HS-5 (cell line): Measurements from ENCODE around the gene HOXD9.

Source experiments
- DNase-seq: peaks from one replicate; pipeline ENCODE4 v3.0.0-alpha.2; 2012; ENCODE audit warnings: low read depth

Gene HOXD9

DNA sequence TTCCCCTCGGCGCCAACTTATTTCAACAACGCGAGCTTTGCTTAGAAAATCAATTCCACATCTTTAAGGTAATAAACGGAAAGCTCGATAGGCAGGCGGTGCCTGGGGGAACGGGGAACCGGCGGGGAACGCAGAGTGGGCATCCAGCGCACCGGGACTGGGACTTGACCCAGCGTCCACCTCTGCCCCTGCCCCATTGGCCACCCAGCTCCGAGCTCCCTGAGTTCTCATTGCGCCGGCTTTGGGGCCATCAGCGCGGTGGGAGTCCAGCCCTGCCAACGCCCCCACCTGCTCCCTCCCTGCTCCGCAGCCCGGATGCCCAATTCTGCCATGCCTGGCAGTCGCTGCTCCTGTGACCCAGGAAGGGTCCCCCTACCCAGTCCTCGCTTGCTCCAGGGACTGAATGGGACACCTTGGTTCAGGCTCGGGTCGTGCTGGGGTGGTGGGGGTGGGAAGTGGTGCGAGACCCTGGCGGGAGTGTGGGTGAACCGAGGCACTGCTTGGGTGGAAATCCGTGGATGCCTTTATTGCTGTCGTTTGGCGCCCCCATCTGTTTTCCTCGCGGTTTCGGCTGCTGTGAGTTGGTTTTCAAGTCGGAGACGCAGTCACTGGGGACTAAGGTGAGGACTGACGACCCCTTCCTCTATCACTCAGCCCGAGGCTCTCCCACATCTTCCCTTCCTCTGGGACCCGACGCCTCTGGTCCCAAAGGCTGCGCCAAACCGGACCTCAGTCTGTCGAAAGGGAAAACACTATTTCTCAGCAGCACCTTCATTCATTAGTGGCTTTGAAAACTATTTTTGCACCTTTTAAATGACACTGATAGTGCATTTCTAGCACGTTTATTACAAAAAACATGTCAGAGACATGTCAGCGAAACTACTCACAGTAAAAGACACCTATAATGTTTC is 36.4 kb upstream of the HOXD9 start:
- no peak for DNase-seq

DNA sequence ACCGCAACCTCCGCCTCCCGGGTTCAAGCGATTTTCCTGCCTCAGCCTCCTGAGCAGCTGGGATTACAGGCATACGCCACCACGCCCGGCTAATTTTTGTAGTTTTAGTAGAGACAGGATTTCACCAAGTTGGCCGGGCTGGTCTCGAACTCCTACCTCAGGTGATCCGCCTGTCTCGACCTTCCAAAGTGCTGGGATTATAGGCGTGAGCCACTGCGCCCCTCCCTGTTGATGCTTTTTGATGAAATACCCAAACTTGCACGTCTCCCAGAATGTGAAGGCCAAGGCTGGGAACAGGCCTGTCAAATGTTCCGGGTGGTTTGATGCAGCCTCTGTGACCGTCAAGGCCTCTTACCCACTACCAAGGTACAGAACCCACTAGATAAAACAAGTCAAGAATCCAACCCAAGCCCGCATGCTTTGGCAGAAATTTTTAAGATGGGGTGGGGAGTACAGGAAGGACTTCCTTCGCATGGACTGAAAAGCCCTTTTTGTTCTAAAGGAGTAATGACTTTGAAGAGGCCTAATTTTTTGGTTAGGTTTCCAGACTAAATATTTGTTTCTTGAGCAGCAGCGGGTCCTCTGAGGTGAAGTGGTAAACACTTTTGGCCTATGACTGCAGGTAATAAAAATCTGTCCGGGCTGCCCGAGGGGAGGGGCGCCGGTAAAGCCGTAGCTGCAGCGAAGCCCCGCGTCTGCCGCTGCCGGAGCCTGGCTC is 35.0 kb upstream of the HOXD9 start:
- no peak for DNase-seq

DNA sequence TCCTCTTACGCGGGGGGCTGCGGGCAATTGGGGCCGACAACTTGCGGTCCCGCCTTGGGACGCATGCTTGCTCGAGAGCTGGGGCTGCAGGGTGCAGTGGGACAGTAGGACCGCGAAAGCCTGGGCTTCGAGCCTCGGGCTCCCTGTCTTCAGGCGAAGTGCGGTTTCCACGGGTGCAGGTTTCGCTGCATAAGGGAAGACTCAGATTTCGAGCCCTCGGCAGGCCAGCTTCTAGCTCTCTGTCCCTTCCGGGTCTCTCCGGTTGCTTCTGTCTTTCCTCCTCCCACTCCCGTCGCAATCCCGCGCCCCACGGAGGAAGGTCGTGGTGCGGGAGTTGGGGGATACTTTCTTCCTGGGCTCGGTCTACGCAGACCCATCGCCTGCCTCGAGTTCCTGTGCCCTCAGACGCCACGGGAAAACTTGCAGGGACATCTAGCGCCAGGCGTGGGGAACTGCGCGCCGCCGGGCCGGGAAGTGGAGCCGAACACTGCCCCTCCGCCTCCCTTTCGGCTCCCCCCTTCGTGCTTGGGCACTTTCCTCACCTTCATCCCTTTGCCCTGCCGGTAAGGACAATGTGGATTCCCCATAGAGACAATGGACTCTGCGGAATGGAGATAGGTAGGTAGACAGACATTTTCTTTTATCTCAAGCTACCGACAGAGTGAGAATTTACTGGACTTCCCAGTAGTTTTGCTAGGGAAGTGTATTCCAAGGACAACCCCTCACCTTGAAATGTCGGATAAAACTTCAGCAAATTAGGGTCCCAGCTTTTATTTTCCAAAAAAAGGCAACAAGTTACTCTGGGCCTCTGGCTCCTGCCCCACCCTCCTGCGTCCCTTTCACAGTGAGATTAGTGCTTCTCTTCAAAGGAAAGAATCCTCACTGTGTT is 34.2 kb upstream of the HOXD9 start:
- DNase-seq, result no peak

DNA sequence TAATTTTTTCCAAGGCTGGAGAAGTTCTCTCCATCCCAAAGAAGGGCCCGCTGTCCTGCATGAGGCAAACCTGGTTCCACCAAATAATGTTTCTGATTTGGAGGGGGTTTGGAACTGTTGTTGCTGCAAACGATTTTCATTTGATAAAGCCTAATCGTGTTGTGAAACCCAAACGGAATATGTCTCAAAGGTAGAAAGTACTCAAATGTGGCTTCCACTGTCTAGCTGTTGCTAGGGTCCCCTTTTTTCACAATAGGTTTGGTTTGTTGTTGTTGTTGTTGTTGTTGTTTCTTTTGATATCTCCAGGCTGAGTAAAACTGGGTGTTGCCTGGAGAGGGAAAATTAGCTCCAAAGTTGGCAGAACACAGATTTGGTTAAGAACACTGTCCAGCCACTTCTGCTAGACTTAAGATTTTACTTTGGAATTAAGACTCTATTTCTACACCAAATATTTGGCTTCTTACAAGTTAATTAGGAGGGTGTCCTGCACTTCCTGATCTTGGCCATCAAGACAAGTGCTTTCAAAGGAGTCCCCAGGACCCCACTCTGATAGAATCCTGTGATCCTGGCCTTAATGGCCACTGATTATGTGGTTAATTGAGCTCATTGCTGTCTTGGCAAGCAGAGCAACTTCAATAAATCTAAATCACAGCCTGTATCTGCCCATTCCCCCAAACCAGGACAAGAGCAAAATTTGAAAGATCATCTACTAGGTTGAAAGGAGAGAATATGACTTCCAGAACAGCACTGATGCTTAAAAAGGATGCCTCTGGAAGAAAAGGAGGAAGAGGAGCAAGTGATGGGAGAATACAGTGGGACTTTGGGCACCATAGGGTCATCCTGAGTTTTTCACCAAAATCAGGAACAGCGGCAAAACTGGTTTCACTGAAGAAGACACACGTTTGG is 33.3 kb upstream of the HOXD9 start:
- no peak for DNase-seq

- DNase-seq, result no peak
Observed at GRCh38 chr2:176089843-176090395, 32.6 kb upstream of the HOXD9 start.

GRCh38 chr2:176090862-176091261 is 31.7 kb upstream of the HOXD9 start:
- DNase-seq, result no peak

DNA sequence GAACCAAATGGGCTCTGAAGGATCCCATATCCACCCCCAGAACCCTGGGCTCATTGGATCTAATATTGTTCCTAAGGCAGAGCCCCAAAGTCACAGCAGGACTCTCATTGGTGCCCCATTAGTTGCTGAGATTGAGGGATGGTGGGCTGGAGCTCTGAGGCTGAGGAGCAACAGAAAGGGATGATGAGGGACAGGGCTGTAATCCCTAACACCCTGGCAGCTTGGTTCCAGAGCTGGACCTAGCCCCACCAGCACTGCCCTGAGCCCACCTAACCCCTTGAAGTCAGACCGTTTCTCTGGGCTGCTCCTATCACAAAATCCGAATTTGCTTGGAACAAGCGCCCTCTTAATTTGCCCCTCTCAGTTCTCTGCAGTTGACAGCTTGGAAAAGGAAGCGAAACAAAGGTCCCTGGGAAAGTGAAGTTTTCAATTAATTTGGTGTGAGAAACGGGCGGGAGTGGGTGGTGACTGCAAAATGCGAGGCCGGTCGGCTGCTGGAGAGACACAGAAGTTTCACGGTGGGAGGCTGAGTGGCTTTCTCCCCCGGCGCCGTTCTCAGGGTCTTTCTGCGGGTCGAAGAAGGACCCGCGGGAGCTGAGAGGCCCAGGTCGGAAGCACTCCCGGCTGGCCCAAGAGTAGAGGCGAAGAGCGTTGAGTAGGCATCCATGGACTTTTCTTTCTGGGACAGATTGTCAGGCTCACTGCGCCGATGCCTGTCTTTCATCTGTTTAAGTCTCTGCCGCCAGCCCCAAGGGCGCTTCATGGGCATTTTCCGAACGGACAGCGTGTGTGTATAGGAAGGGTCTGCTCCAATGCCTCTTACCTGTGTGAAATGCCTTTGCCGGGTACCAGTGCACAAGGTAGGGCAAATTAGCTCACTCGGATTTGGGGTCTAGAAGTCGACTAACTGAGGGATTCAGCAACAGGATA is 30.9 kb upstream of the HOXD9 start:
- no peak for DNase-seq

DNA sequence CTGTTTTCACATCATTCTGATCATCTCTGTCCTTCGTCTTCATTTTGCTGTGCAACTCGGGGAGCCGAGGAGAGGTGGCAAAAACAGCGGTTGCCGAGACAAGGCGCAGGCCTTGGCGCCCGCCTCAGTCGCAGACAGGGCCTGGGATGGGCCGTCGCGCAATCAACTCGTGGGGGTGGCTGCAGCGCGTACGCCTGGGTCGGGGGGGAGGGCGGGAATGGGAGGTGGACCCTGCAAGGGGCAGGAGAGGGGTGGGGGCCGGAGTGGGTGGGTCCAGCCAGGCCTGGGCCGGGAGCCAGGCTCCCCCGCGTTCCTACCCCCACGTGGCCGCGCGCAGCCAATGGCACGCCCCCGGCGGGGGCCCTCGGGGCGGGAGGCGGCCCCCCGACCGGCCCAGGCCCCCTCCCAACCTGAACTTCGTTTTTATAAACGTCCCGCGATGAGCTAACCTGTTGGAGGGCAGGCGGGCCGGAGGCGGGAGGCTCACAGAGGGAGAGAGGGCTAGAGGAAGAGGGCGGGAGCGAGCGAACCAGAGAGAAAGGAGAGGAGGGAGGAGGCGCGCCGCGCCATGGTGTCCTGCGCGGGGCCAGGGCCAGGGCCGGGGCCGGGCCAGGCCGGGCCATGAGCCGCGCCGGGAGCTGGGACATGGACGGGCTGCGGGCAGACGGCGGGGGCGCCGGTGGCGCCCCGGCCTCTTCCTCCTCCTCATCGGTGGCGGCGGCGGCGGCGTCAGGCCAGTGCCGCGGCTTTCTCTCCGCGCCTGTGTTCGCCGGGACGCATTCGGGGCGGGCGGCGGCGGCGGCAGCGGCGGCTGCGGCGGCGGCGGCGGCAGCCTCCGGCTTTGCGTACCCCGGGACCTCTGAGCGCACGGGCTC is 30.0 kb upstream of the HOXD9 start, which contains the start of gene HOXD13:
HOXD13 (plus strand) TSS at position 452 of the 875 bp plus-strand sequence; CDS start at position 622, 170 bp downstream.
- no peak for DNase-seq

DNA sequence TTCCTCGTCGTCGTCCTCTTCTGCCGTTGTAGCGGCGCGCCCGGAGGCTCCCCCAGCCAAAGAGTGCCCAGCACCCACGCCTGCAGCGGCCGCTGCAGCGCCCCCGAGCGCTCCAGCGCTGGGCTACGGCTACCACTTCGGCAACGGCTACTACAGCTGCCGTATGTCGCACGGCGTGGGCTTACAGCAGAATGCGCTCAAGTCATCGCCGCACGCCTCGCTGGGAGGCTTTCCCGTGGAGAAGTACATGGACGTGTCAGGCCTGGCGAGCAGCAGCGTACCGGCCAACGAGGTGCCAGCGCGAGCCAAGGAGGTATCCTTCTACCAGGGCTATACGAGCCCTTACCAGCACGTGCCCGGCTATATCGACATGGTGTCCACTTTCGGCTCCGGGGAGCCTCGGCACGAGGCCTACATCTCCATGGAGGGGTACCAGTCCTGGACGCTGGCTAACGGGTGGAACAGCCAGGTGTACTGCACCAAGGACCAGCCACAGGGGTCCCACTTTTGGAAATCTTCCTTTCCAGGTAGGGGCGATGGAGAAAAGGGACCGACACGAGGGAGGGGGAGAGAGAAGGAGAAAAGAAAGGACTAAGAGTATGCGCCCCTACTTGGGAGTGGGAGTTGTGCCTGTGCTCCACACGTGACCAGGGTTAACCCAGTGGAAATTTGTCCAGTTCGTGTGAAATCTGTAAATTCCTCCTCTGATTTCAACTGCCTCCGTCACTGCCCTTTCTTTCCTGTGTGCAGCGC is 29.2 kb upstream of the HOXD9 start:
- no peak for DNase-seq

GRCh38 chr2:176093898-176094249 is 28.6 kb upstream of the HOXD9 start:
- DNase-seq, result no peak

- DNase-seq, result no peak
Observed at GRCh38 chr2:176094349-176094748, 28.2 kb upstream of the HOXD9 start.

DNA sequence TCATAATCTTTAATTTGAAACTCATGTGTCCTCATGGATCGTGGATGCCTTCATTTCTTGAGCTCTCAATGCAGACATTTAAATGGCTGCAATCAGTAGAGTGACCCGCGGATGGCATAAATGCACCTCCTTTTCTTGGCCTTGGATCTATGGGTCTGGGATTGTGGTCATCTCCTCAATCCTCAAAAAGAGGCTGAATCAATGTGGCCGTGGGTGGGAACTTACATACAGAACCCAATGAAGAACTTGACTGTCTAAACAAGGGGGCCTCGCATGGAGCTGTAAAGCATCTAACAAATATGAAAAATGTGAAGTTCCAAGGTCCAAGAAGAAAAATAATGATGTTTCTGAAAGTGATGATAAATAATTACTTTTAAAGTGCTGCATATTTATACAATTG is 27.1 kb upstream of the HOXD9 start:
- DNase-seq, result no peak

- DNase-seq, result no peak
Observed at GRCh38 chr2:176096243-176096985, 26.1 kb upstream of the HOXD9 start.

DNA sequence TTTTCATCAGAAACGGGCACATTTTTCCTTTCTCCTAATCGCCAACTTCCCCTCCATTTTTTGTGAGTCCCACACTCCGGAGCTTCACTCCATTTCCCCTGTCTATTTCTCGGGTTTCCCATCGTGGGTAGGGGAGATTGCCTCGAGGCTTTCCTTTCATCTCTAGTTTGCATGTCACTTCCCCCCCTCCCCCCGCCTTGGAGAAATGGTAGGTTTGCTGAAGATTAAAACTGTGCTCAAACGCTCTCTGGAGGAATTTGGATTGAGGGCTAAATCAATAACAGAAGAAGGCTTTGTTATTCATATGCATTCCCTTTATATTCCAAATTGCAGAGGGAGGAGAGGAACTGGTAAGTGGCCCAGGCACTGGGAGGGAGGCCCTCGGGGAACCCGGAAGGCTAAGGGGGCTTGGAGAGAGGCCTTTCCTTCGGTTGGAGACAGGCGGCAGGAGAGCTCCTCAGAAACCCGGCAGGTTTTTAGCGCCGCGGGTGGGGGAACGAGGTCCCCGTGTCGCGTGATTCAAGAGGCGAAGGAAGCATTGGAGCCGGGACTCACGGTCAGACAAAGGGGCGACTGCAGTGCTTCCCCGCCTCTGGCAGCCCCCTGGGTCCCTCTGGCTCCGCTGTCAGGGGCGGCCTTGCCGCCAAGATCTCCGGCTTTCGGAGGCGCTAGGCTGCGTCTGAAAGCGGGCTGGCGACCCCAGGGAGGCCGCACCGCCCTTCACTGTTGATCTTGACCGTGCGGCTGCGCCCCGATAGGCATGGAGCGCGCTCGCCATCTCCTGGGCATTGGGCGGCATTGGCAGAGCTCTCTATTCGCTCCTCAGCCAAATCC is 25.3 kb upstream of the HOXD9 start:
- DNase-seq, result peak; percentile 60

DNA sequence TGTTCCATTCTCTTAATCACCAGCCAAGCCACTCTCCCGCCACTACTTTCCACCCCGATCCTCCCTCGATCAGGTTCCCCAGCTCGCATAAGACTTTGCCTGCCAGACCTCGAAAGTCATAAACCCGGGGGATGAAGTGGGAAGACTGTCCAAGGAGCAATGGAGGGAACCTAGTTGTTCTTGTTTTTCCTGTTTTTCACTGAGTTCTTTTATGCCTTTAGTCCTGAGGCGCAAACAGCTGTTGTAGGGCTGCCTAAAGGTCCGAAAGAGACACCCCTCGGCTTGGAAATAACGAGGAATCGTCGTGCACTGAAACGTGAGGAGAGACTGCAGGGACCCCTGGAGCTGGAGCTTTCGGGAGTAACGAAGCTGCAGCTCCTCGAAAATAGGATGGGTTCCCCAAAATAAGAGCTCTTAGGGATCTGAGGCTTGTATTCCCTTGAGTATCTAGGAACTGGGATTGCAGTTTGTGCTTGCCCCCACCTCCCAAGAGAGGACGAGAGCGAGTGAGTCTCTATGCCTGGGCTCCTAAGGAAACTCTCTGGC is 24.6 kb upstream of the HOXD9 start:
- no peak for DNase-seq
